HUDEP-2 (cell line): Measurements from ENCODE around the gene SF3B4.
"Not testable (repeated sequence)": the region's sequence is repeated elsewhere in the genome, so short reads cannot be mapped to it uniquely, and the experiment has no call there.

Source experiments
- DNase-seq, 76 experiments: peaks; one replicate each; lab custom pipeline; 2025; ENCODE audit not compliant: unreplicated experiment in 76 of 76; lab: John Stamatoyannopoulos, UW

The SF3B4 gene, protein sequence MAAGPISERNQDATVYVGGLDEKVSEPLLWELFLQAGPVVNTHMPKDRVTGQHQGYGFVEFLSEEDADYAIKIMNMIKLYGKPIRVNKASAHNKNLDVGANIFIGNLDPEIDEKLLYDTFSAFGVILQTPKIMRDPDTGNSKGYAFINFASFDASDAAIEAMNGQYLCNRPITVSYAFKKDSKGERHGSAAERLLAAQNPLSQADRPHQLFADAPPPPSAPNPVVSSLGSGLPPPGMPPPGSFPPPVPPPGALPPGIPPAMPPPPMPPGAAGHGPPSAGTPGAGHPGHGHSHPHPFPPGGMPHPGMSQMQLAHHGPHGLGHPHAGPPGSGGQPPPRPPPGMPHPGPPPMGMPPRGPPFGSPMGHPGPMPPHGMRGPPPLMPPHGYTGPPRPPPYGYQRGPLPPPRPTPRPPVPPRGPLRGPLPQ

DNA sequence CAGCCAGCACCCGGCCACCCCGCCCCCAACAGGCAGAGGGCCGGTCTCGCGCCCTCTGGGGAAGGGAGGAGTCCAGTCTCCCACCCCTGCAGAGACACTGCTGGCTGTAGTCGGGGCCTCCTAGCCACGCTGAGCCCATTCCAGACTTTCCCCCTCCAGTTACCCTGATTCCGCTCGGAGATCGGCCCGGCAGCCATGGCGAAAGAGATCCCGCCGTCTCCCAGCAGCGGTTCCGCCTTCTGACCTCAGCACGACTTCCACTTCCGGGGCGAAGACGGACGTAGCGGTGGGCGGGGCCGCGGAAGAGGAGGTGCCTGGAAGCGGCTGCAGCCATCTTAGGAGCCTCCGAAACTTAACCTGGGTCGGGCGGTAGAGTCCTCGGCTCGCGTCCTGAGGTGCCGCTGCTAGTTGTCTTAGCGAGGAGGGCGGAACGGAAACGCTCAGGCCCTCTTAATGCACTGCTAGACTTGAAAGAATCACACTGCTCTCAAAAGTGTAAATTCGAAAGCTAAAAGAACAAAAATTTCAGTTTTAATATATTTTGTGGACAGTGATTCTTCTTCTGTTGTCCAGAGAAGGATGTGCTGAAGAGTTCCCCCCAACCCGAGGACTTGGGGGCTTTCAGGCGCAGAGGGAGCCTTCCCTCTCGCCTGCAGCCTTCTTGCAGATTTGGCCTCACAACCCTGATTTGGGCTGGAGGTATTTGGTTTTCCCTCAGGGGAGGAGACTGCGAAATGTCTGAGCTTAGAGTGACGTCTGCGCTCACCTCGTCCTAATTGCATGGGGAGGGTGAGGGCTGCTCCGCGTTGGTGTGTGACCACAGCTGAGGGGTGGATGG, at the start of gene SF3B4:
Gene SF3B4 (minus strand): TSS at position 241 of the 838 bp plus-strand sequence. CDS start 44 bp downstream, at position 197.
- DNase-seq = peak in 74 of 76 experiments; percentile 39 to 94 (median 84)

DNA sequence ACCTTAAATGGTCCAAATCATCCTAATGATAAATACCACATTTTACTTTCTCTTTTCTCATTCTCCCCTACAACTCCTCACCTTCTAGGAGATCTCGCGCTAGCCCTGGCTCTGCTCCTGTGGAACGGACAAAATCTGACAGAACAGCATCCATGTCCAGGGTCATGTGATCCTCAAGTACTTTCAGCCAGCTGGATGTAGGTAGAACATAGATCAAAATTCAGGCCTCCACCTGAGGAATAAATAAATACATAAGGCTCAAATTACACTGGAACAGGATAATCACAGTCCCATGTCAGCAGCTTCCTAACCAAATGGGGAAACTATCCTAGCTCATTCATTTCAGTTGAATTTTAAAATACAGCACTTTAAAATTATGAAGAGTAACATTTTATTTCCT, 49.7 kb upstream of the SF3B4 start:
- no peak for DNase-seq

DNA sequence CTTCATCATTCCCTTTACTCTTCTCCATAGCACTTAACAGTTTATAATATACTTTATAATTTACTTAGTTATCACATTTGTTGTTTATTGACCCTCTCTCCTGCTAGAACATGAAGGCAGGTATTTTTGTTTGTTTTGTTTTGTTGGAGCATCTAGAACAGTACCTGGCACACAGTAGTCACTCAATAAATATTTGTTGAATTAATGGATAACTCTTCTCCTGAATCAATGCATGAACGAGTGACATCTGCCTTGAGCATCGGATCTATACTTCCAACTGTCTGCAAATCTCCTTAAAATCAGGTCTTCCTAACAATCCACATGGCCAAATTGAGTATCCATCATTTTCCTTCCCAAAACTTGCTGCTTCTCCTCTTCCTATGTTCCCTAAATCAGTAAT, 44.9 kb upstream of the SF3B4 start:
- no peak for DNase-seq

DNA sequence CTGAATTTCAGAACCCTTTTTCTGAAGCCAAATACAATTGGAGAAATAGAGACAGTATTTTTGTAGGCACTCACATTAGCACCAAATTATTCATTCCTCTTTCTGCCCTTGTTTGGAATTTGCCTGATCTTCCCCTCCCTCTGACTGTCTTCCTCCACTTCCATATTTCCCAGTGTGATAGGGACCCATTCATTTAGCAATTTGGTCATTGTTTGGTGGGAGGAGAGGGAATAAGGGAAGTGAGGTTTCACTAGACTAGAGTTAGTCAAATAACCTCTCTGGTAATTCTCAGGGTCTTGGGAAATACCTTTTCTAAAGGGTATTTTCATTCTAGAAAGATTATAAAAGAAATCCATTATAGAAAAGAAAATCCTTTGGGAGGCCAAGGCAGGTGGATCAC, 40.0 kb upstream of the SF3B4 start:
- DNase-seq = no peak

DNA sequence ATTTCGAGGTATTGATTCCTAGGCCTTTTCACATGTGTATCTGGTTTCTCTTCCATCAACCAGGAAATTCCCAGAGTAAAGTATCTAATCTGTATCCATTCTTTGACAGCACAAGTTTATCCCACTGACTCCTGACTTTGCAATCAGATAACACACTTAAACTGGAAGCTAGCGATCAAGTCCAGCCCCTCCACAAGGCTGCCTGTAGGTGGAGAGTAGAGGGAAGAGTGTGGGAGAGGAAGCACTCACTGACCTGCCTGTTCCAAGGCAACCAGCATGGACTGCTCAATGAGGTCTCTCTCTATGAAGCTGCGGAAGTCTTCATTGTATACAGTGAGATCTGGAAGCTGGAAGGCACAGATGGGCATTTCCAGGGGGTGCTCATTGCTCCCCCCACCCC, 39.4 kb upstream of the SF3B4 start:
- no peak for DNase-seq

DNA sequence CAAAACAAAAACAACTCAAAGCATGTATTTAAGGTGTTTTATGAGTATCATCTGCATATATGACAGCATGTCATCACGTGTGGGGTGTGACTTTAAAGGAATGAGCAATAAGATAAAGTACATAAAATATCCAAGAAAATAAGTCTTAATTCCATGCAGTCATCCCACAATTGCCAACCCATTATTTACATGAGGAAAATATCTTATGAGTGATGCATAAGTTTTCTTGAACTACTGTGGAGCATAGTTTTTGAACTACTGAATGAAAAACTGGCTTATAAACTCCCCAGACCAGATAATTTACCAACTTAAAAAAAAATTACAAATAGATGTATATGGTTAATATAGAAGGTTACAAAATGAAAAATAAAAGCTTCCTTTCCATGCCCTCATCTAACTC, 38.8 kb upstream of the SF3B4 start:
- DNase-seq = no peak

DNA sequence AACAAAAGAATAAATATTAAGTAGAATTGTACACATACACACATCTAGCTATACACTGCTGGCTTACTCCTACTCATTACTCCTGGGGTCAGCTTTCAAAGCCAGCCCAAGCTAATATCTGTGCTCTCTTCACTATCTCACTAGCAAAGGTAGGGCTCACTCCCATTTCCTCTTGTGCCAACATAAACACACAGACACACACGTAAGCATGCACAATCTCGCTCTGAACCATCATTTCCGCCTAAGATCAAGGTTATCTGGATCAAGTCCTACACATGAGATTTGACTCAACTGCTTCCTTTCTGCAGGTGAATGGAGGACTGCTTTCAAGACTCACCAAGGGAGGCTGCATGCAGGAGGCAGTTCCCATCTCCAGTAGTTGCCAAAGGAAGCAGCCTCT, 37.8 kb upstream of the SF3B4 start:
- no peak for DNase-seq

DNA sequence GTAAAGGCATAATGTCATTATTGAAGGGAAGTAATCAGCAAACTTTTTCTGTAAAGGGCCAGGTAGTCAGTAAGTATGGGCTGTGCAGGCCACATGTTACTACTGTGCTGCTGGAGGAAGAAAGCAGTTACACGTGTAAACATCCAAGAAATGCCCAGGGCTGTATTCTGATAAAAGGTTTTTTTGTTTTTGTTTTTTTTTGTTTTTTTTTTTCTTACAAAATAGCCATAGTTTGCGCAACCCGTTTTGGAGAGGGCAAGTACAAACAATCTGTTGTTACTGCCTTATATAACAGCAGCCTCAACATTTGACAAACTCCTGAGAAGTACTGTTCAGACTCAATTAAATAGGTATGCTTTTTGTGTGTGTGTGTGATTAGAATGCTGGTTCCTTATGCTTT, 35.8 kb upstream of the SF3B4 start:
- no peak for DNase-seq

DNA sequence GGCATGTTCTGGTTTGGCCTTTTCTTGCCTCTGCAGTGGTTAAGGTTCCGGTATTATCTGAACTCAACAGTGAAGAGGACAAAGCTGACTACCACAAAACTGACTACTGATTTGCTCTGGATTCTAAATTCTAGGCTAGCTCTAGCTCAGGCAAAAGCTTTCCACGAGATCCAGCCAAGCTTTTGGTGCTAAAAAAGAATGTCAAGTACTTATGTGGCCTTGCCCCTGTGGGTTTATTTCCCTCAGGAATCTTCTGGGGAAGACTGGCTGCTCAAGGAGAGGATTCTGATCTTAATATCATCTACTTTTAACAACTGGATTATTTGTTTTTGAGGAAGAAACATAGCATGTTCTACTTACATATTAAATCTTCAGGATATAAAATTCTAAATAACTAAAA, 35.1 kb upstream of the SF3B4 start:
- DNase-seq = no peak

DNA sequence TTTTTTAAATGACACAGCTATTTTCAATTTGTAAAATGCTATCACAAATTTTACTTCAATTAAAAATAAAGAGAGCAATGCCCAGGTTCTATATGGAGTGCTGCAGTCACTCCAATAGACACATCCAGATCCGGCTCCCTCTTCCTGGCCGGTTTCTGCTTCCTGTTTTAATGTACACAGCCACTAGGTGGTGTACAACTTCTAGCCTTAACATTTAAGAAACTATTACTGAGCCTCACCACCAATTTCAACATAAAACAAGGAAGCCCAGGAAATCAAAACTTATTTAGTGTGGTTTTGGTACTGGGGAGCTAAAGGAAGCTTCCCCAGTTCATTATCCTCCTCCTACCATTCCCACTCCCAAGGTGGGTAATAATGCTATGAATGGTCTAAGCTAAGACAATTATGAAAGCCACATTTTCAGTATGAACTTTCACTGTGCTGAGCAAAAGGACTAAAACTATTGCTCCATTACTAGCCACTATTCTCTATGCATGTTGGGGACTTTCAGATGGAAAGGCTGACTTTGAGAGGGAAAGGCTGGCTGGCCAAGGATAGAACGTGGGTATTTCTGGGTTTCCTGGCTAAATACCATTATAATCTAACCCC, 34.5 kb upstream of the SF3B4 start:
- DNase-seq = peak in 48 of 76 experiments; percentile 1 to 71 (median 26)

DNA sequence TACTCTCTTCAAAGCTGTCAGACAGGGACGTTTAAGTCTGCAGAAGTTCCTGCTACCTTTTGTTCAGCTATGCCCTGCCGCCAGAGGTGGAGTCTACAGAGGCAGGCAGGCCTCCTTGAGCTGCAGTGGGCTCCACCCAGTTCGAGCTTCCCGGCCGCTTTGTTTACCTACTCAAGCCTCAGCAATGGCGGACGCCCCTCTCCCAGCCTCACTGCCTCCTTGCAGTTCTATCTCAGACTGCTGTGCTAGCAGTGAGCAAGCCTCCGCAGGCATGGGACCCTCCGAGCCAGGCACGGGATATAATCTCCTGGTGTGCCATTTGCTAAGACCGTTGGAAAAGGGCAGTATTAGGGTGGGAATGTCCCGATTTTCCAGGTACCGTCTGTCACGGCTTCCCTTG, 29.9 kb upstream of the SF3B4 start:
- not testable (repeated sequence) for DNase-seq

DNA sequence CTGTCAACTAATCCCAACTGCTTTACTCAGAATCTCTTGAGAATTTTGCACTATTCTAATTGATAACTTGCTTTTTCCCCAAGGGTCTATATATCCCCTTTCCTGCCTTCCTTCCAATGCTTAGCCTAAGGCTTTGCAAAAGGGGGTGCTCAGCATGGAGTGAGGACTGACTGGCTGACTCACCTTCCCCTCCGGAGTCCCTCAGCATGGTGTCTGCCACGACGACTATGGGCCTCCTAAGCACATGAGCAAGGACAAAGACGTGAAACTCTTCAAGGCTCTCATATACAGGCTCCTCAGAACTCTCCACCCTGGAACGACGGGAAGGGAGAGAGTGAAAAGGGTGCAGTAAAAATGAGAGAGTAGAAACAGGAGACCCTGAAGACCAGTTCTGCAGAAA, 22.3 kb upstream of the SF3B4 start:
- no peak for DNase-seq

DNA sequence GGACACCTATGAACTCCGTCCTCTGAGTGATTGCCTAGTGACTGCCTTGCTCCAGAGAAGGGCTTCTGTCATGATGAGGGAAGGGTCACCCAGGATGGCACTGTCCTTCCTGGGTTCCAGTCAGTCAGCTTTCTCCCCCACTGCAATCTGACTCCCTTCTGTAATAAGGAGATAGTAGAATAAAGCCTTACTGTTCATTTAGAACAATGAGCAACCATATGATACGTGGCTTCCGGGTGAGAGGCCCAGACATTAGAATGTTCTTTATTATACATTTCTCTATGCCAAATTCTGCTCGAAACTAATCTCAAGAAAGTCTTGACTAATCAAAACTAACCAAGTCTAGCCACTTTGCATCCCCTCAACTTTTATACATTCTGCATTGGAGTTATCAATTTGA, 17.6 kb upstream of the SF3B4 start:
- DNase-seq = no peak

DNA sequence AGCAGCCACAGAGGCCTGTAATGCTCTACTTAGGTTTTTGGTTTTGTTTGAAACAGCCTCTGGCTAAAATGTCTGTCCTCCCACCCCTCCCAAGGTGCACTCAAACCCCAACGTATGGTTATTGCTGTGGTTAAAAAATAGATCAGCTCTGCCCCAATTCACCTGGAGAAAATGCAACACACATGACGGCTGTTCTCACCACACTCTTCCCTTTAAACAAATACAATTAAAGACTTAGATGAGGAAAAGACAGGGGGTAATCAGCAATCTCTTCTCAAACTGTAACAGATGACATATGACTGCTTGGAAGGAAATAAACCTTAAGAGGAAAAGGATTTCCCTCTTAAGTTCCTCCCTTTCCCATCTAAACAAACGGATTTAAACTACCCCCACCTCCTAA, 15.3 kb upstream of the SF3B4 start:
- DNase-seq = no peak

DNA sequence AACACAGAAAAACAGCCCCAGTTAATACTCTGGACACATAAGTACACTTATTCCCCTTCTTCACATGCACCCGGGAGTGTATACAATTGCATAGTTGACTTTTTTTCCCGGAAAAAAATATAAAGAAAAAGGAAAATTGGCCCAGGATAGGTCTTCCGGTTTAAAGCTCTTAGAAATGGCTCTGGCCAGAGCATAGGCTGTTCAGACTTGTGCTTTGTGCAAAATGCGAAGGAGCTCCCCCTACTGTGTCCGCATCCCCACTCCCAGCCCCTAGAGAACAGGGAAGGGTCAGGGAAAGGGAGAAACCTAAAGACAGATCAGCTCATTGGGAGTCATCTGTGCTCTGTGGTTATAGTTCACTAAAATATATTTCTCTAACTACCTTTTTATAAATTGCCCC, 14.6 kb upstream of the SF3B4 start:
- no peak for DNase-seq

DNA sequence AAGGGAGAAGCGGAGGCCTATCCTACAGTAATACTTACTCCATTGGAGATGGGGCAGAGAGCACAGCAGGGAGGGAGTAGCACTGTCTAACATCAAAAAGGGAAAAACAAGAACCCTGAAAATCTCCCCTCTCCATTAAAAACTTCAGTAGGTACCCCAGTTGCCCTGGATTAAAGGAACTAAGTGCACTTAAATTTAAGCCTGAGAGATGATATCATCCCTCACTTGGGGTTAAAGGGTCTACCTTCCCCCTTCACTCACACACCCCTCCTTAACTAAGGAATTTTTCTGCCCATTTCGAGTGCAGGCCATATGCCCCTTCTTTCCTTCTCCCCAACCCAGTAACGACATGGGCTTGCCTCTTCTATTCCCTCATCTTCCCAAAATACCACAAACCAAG, 12.8 kb upstream of the SF3B4 start:
- no peak for DNase-seq

DNA sequence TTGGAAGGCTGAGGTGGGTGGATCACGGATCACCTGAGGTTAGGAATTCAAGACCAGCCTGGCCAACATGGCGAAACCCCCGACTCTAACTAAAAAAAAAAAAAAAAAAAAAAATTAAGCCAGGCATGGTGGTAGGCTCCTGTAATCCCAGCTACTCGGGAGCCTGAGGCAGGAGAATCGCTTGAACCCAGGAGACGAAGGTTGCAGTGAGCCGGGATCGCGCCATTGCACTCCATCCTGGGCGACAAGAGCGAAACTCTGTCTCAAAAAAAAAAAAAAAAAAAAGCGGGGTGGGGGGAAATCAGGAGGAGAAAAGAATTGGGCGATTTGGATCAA, 11.0 kb upstream of the SF3B4 start:
- not testable (repeated sequence) for DNase-seq

DNA sequence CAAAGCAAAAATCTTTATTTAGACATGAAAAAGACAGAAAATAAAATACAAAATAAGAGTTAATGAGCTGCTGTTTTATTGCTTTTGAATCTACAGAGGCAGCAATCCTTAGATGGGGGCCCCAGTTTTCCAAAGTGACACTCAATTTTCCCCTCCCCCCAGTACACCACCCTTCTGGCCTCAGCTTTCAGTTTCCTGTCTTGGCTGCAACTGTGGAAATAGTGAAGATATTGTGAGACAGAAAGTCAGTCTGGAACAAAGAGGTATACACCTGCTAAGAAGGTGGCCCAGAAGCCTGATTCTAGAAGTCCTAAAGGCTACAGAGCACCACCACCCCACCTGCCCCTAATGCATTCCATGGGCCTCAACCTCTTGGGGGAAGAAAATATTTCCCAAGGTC, 10.2 kb upstream of the SF3B4 start:
- peak in 1 of 76 experiments; percentile 11 for DNase-seq

DNA sequence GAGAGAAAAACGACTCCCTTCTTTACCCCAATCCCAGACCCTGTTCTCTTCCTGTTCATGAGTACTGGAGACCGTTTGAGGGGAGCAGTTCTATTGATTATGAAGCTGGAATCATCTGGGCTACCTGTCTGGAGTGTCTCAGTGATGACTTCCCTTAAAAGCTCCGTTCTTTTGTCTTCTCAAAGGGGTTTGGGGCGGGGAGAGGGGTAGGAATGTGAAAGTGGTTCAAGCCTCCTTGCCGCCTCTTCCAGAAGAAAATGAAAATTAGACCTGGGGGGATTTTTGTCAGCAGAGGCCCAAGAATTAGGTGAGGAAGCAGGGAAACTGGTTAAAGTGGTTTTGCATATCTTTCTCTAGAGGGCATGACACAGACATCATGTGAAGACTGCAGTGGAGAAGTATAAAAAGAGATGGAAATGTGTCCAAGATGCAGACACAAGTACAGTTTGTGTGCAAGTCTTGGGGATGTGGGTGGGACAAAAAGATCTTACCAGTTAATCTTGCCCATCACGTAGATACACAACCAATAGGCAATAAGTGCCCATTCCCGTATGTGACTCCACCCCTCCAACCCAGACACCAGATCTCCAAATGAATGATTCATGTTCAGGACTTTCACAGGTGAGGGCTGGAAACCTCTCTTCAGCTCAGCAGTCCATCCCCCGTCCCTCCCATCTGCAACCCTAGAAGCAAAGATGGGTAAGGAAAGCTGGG, 9.5 kb upstream of the SF3B4 start:
- peak in 6 of 76 experiments; percentile 3 to 18 (median 12) for DNase-seq

DNA sequence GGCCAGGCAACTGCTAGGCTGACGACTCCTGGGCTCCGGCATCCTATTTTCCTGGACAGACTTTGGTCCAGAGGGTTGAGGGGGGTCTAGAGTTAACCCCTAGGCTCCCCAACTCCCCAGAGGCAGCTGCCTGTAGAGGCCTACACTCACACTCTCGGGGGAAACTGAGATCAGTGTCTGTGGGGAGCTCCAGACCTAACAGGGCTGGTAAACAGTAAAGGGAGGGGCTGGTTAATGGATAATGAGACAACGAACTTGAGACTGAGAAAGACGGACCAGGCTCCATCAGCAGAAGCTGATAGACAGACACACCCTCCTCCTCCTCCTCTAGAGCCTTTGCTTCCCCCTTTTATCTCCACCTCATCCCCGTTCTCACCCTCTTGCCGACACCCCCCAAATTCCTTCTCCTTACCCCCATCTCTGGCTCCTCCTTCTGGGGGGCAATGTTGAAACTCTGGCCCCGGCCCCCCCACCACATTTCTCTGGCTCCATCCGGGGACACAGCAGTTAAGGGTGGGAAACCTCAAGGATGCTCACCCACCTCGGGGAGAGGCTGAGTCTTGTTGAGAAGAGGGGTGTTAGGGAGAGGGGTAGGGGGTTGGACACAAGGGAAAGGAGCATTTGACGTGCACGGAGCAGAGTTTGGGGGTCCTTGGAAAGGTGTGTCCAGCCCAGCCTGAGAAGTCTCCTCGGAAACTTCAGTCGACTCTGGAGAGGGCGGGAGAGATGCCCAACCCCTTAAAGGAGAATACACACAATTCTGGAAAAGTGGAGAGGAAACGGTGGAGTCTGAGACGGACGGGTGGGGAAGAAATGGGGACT, 8.8 kb upstream of the SF3B4 start, which contains the start of gene MTMR11:
Gene MTMR11 (minus strand): TSS at position 710 of the 822 bp plus-strand sequence. CDS start 232 bp downstream, at position 478.
- DNase-seq = peak in 10 of 76 experiments; percentile 7 to 30 (median 15)
